ENCODE measurements around the gene TNFRSF1B.

The TNFRSF1B gene

DNA sequence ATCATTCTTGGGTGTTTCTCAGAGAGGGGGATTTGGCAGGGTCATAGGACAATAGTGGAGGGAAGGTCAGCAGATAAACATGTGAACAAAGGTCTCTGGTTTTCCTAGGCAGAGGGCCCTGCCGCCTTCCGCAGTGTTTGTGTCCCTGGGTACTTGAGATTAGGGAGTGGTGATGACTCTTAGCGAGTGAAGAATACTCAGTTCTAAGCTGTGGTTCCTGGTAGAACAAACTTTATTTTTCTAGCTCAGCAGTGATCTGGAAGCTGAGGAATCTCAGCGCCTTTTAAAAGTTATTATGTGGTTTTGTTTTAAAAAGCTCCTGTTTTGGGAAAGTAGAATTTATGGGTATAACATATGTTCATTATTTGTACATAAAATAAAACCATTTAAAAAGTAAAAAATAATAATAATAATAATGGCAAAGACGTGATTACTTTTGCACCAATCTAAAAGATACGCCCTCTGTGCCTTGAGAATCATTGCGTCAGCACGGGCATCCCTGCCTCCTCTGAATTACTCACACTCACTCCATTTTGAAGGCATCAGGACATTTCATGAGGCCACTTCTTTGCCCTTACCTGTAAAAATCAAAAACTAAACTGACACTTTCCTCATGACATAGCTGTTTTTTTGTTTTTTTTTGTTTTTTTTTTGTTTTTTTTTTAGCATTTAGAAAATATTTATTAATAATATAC lies 29.7 kb upstream of the TNFRSF1B start:
- no peak overlapping the region for H3K4me3 ChIP-seq (ENCODE audit: low read length)
- TF ChIP-seq, protein P1, sequence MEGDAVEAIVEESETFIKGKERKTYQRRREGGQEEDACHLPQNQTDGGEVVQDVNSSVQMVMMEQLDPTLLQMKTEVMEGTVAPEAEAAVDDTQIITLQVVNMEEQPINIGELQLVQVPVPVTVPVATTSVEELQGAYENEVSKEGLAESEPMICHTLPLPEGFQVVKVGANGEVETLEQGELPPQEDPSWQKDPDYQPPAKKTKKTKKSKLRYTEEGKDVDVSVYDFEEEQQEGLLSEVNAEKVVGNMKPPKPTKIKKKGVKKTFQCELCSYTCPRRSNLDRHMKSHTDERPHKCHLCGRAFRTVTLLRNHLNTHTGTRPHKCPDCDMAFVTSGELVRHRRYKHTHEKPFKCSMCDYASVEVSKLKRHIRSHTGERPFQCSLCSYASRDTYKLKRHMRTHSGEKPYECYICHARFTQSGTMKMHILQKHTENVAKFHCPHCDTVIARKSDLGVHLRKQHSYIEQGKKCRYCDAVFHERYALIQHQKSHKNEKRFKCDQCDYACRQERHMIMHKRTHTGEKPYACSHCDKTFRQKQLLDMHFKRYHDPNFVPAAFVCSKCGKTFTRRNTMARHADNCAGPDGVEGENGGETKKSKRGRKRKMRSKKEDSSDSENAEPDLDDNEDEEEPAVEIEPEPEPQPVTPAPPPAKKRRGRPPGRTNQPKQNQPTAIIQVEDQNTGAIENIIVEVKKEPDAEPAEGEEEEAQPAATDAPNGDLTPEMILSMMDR (IDR thresholded peaks at IDR 0.05; ENCODE audit: insufficient read depth, low read depth, low read length, missing control alignments), result no peak
- no peak for DNase-seq (ENCODE audit: low read depth)

DNA sequence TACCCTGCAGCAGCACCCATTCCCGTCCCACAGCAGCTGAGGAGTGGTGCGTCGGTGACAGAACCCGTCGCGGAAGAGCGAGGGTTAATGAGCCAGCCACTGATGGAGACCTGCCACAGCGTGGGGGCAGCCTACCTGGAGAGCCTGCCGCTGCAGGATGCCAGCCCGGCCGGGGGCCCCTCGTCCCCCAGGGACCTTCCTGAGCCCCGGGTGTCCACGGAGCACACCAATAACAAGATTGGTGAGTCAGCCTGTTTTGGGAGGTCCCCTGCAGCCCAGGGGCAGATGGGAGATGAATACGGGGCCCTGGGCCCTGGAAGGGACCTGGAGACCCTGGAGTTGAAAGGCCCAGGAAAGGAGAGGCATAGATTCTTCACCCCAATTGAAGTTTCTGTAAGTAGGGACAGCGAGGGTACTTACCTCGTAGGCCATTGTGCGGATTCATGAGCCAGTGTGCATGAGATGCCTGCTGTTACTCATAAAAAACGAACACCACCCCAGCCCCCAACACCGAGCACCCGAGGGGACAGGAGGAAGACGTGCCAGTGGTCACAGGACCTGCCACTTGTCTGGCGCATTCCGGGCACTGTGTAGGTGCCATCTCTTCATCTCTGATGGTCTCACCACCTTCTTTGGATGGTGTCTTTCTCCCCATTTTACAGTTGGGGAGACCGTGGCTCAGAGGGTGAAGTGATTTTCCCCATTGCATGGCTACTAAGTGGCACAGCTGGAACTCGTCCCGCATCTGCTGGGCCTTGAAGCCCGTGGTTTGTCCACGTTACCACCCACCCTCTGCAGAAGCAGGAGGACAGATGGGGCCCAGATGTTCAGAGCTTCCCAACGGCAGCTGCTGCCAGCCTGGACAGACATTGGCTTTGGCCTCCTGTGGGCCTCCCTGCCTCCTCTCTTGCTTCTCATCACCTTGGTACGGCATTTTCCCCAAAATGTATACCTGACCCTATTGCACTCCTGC lies 28.3 kb upstream of the TNFRSF1B start:
- TF ChIP-seq, protein P1 (IDR thresholded peaks at IDR 0.05; ENCODE audit: insufficient read depth, low read depth, low read length, missing control alignments), result no peak
- DNase-seq (ENCODE audit: low read depth), result no peak
- no peak overlapping the region for H3K4me3 ChIP-seq (ENCODE audit: low read length)

DNA sequence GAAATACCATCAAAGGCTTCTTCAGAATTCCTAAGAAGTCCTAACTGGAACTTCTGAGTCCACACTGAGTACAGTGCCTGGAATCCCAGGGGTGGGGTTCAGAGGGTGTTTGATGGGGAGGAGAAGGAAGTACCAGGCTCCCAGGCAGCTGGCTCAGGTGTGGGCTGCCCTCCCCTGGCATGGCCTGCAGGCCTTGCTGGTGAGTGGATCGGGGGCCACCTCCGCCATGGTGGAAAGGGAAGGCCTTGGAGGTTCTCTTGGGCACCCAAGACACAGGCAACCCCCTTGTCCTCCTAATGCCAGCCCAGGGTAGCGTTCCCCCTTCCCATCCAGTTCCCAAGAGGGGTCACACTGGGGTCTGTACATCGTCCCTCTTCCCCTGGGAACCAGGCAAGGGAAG lies 26.8 kb upstream of the TNFRSF1B start:
- TF ChIP-seq, protein P1 (IDR thresholded peaks at IDR 0.05; ENCODE audit: insufficient read depth, low read depth, low read length, missing control alignments), result no peak
- H3K4me3 ChIP-seq (ENCODE audit: low read length), result no peak overlapping the region
- no peak for DNase-seq (ENCODE audit: low read depth)

DNA sequence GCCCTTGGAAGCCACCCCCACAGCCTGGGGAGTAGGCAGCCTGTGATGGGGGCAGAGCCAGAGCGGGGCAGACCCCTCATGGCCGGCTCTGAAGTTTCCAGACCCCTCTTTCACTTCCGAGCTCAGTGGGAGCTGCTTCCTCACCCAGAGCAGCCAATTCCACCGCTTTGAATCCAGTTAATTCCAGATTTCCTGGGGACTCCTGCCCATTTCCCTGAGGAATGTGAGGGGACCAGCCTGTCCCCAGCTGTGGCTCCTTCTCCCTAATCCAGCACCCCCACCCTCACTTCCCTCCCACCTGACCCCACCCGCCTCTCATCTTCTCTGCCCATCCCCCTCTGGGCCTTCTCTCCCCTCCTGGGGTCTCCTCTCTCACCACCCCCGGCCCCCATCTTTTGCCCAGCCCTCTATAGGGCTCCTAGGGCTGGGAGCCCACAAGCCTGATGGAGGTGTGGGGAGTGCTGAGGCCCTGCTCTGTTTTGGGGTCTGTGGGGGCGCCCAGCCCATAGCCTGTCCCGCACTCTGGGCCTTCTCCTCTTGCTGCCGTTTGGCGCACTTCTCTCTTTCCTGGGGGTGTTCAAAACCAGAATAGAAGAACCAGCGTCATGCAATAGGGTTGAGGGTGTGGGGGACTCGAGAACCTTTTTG lies 26.2 kb upstream of the TNFRSF1B start:
- DNase-seq (ENCODE audit: low read depth), result no peak
- TF ChIP-seq, protein P1 (IDR thresholded peaks at IDR 0.05; ENCODE audit: insufficient read depth, low read depth, low read length, missing control alignments), result no peak
- no peak overlapping the region for H3K4me3 ChIP-seq (ENCODE audit: low read length)

DNA sequence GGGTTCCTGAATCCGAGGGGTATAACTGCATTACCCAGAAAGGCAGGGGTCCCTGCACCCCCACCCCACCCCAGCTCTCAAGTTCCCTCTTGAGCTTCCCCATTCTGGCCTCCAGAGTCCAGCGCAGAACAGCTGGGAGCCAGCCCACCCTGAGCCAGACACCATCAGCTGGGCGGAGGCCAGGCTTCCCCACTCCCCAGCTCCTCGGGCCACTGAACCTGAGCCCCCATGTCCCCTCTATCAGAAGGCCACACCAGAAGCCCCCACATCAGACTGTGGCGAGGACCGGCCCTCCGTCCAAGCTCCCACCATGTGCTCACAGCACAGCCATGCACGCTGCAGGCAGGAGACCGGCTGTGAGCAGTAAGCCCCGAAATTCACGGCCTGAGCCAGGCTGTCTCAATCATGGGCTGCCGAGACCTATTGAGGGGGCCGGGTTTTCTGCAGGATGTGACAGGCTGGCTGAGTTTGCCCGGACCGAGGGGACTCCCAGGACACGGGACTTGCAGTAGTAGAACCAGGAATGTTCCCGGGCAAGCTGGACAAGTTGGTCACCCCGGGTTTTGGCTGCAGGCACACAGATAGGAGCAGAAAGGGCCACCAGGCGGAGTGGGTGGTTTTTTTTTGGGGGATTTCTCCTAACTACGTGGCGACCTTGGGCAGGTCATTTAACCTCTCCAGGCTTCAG lies 25.5 kb upstream of the TNFRSF1B start:
- no peak overlapping the region for H3K4me3 ChIP-seq (ENCODE audit: low read length)
- no peak for DNase-seq (ENCODE audit: low read depth)
- TF ChIP-seq, protein P1 (IDR thresholded peaks at IDR 0.05; ENCODE audit: insufficient read depth, low read depth, low read length, missing control alignments), result no peak

DNA sequence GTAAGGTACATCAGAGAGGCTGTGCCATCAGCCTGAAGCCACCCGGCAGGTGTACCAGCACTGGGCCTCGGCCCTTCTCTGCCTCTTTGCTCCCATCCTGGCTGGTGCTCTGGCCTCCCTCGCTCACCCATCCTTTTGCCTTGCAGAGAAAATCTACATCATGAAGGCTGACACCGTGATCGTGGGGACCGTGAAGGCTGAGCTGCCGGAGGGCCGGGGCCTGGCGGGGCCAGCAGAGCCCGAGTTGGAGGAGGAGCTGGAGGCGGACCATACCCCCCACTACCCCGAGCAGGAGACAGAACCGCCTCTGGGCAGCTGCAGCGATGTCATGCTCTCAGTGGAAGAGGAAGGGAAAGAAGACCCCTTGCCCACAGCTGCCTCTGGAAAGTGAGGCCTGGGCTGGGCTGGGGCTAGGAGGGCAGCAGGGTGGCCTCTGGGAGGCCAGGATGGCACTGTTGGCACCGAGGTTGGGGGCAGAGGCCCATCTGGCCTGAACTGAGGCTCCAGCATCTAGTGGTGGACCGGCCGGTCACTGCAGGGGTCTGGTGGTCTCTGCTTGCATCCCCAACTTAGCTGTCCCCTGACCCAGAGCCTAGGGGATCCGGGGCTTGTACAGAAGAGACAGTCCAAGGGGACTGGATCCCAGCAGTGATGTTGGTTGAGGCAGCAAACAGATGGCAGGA lies 24.5 kb upstream of the TNFRSF1B start:
- no peak for DNase-seq (ENCODE audit: low read depth)
- TF ChIP-seq, protein P1 (IDR thresholded peaks at IDR 0.05; ENCODE audit: insufficient read depth, low read depth, low read length, missing control alignments), result no peak
- no peak overlapping the region for H3K4me3 ChIP-seq (ENCODE audit: low read length)
